Neural crest cell (in vitro differentiated cells): ENCODE measurements around the gene IFT122. TPM values are rescaled to one million over a fixed set of nuclear protein-coding genes. Genes with fewer than 3 reads are reported as not detected.

Source experiments
- DNase-seq: peaks from one replicate; pipeline ENCODE4 v3.0.0; 2021; ENCODE audit warnings: low read depth, mixed read lengths, low spot score
- H3K27ac Mint-ChIP-seq: one replicate; pipeline ENCODE4 v1.8.0; 2021; ENCODE audit warnings: mild to moderate bottlenecking, mixed read lengths; ENCODE audit not compliant: unreplicated experiment
- H3K27me3 Mint-ChIP-seq: 2 replicates; pipeline ENCODE4 v1.8.0; 2021; ENCODE audit warnings: low read depth, mild to moderate bottlenecking, mixed read lengths
- H3K36me3 Mint-ChIP-seq: 2 replicates; pipeline ENCODE4 v1.8.0; 2021; ENCODE audit warnings: low read depth, mild to moderate bottlenecking, mixed read lengths
- H3K4me1 Mint-ChIP-seq: 2 replicates; pipeline ENCODE4 v1.8.0; 2021; ENCODE audit warnings: mixed read lengths
- H3K4me3 Mint-ChIP-seq: one replicate; pipeline ENCODE4 v1.8.0; 2021; ENCODE audit warnings: mild to moderate bottlenecking, mixed read lengths
- H3K9me3 Mint-ChIP-seq: 2 replicates; pipeline ENCODE4 v1.8.0; 2021; ENCODE audit warnings: mixed read lengths
- total RNA-seq: library from RNA; stranded (reverse); gene quantifications from 2 replicates; pipeline ENCODE4 v1.2.1, GENCODE V29; 2021
- TF ChIP-seq, protein P1 (sequence below): fragments of 200-600 bp; sonication (generic); conservative IDR thresholded peaks from 2 replicates; pipeline ENCODE4 v1.5.0; 2021; ENCODE audit warnings: antibody characterized with exemption, mild to moderate bottlenecking

The IFT122 gene
- total RNA-seq, 1 donor from 2014 or later = 44.9 TPM

DNA sequence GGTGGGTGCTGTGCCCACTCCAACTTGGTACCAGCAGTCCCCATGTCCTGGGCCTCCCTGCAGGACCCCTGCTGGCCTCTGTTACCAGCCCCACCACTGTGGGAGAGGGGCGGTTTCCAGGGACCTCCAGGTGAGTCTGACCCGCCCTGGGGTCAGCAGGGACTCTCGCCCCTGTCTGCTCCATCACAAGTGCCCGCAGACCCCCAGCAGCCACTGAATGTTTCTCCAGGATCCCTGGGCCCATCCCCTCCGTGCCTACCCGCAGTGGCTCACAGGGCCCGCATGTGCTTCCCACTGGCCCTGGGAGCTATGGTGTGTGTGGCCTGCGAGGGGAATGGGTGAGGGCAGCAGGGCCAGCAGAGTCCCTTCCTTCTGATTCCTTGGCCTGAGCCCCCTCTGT is 78.6 kb downstream of the IFT122 start:
- H3K27me3 Mint-ChIP-seq = no peaks in the 10 kb centered on the region
- peaks cover 11% of the 10 kb centered on the region for H3K4me1 Mint-ChIP-seq
- H3K27ac Mint-ChIP-seq = no peak overlapping the region
- no peaks in the 10 kb centered on the region for H3K36me3 Mint-ChIP-seq
- H3K4me3 Mint-ChIP-seq = no peak overlapping the region
- TF ChIP-seq, protein P1, sequence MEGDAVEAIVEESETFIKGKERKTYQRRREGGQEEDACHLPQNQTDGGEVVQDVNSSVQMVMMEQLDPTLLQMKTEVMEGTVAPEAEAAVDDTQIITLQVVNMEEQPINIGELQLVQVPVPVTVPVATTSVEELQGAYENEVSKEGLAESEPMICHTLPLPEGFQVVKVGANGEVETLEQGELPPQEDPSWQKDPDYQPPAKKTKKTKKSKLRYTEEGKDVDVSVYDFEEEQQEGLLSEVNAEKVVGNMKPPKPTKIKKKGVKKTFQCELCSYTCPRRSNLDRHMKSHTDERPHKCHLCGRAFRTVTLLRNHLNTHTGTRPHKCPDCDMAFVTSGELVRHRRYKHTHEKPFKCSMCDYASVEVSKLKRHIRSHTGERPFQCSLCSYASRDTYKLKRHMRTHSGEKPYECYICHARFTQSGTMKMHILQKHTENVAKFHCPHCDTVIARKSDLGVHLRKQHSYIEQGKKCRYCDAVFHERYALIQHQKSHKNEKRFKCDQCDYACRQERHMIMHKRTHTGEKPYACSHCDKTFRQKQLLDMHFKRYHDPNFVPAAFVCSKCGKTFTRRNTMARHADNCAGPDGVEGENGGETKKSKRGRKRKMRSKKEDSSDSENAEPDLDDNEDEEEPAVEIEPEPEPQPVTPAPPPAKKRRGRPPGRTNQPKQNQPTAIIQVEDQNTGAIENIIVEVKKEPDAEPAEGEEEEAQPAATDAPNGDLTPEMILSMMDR = no peak
- no peaks in the 10 kb centered on the region for H3K9me3 Mint-ChIP-seq
- DNase-seq = no peak

DNA sequence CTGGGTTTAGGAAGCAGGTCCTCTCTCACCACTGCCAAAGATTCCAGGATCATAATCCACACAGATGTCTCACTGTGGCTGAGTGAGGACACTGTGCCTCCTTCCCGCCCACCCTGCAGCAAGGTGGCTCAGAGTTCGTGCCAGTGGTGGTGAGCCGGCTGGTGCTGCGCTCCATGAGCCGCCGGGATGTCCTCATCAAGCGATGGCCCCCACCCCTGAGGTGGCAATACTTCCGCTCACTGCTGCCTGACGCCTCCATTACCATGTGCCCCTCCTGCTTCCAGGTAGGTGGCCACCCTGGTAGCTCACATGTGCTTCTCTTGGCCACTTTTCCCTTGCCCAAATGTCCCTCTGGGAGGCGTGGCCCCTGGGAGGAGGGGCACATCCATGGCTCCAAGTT is 79.4 kb downstream of the IFT122 start:
- Mint-ChIP-seq H3K4me3 (no peak overlapping the region), H3K27me3 (no peaks in the 10 kb centered on the region), H3K4me1 (peaks cover 11% of the 10 kb centered on the region), H3K36me3 (no peaks in the 10 kb centered on the region), H3K27ac (no peak overlapping the region), H3K9me3 (no peaks in the 10 kb centered on the region)
- TF ChIP-seq, protein P1 = no peak
- no peak for DNase-seq

DNA sequence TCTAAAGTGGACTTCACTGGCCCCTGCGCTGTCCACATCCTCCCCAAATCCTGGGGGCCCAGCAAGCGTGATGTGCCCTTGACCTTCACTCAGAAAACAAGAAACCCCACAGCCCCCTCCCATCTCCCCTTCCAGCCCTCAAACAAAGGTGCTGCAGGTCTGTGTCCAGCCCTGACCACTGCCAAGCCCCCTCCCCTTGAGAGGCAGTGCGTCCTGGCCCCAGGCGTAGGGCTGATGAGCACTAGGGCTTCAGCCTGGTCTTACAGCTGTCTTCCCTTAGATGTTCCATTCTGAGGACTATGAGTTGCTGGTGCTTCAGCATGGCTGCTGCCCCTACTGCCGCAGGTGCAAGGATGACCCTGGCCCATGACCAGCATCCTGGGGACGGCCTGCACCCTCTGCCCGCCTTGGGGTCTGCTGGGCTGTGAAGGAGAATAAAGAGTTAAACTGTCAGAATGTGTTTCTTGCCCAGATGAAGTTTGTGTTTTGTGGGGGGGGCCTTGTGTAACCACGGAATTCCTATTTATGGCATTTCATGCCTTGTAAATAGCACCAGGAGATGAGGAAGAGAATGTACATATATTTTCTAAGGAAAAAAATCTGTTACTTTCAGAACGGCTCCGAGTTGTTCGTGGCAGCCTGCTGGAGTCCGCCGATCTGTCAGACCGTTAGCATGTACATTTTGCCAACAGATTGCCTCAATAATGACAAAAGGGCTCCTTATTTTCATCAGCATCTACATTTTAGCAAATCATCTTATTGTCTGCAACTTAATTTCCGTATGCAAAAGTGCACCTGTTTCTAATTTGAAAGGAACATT is 80.1 kb downstream of the IFT122 start:
- H3K27ac Mint-ChIP-seq = no peak overlapping the region
- no peak overlapping the region for H3K4me3 Mint-ChIP-seq
- H3K36me3 Mint-ChIP-seq = no peaks in the 10 kb centered on the region

DNA sequence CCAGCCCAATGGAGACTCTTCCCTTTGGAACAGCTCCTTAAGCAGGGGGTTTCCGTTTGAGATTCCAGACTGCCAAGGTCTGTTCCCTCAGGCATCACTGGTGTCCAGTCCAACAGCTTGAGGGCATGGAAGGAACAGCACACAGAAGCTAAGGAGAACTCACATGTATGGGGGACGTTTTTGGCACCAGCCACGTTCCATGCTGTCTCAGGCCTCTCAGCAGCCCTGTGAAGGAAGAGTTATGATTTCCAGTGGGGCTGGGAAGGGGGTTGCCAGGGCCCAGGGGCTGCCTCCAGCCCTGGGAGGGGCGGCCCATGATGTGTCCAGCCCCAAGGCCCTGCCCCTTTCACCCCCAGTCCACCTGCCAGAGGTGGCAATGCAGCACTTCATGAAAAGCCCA is 80.9 kb downstream of the IFT122 start:
- no peaks in the 10 kb centered on the region for H3K9me3 Mint-ChIP-seq
- TF ChIP-seq, protein P1 = no peak
- no peak for DNase-seq
- H3K27ac Mint-ChIP-seq = peak overlapping the region; percentile 81
- H3K4me3 Mint-ChIP-seq = no peak overlapping the region
- no peaks in the 10 kb centered on the region for H3K36me3 Mint-ChIP-seq
- H3K4me1 Mint-ChIP-seq = peaks cover 11% of the 10 kb centered on the region
- H3K27me3 Mint-ChIP-seq = no peaks in the 10 kb centered on the region

More for the DNA sequence above, 80.1 kb downstream of the IFT122 start:
- peaks cover 11% of the 10 kb centered on the region for H3K4me1 Mint-ChIP-seq
- H3K27me3 Mint-ChIP-seq = no peaks in the 10 kb centered on the region
- TF ChIP-seq, protein P1 = no peak
- no peaks in the 10 kb centered on the region for H3K9me3 Mint-ChIP-seq
- DNase-seq = no peak

DNA sequence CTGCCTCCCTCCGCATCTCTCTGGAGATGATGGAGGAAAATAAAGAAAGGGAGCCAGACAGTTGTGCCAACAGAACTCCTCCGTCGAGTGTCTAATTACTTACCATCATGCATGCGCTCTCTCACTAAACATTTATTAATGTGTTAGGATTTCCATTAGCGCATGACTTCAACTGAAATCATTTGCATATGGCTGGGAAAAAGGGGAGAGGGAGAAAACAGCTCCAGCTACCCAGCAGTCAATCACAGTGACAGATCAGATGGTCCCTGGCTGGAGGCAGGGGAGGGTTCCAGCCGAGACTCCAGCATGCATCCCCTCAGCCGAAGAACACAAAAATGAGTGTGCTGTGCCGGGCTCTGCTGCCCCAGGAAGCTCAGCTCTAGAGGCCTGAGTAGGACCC is 81.6 kb downstream of the IFT122 start:
- H3K27ac Mint-ChIP-seq = no peak overlapping the region
- TF ChIP-seq, protein P1 = no peak
- peaks cover 11% of the 10 kb centered on the region for H3K4me1 Mint-ChIP-seq
- H3K27me3 Mint-ChIP-seq = no peaks in the 10 kb centered on the region
- DNase-seq = no peak
- no peak overlapping the region for H3K4me3 Mint-ChIP-seq
- no peaks in the 10 kb centered on the region for H3K36me3 Mint-ChIP-seq
- H3K9me3 Mint-ChIP-seq = no peaks in the 10 kb centered on the region
